Colonic mucosa (tissue), 4 donors: Measurements from ENCODE around the gene MAPK13. TPM values are rescaled to one million over a fixed set of nuclear protein-coding genes. Genes with fewer than 3 reads are reported as not detected.

ENCODE experiments used
- DNase-seq: peaks from one replicate; pipeline ENCODE4 v3.0.0-alpha.2; 2020
- H3K27ac ChIP-seq: fragments of 200-600 bp; one replicate; pipeline ENCODE4 v1.8.0; 2021
- H3K27me3 ChIP-seq: fragments of 200-600 bp; one replicate; pipeline ENCODE4 v1.8.0; 2021
- H3K36me3 ChIP-seq: fragments of 200-600 bp; one replicate; pipeline ENCODE4 v1.8.0; 2021
- H3K4me1 ChIP-seq: fragments of 200-600 bp; one replicate; pipeline ENCODE4 v1.8.0; 2021; ENCODE audit warnings: mild to moderate bottlenecking
- H3K4me3 ChIP-seq: fragments of 200-600 bp; one replicate; pipeline ENCODE4 v1.8.0; 2021
- H3K9ac ChIP-seq, 2 donors: one replicate each; pipeline ENCODE4 v1.7.0; 2013; ENCODE audit warnings: control low read depth in 2 of 2, low read depth in 2 of 2, low read length in 2 of 2
- H3K9me3 ChIP-seq: fragments of 200-600 bp; one replicate; pipeline ENCODE4 v1.8.0; 2021
- intact Hi-C: fragments of 100-400 bp; cut with DNase I; formaldehyde crosslinking; loops from one replicate; pipeline ENCODE4 v1.14.1; 2022
- total RNA-seq, 2 donors: library from RNA; stranded (reverse); fragmentation: NEBNext Ultra II Directional in 1 of 2; extraction: Animal tissue kit (Norgen Biotek cat#: 25700) in 1 of 2; gene quantifications; one replicate each; pipeline ENCODE4 v1.2.1, GENCODE V29; 2021
- TF ChIP-seq, protein P1 (sequence below): fragments of 200-600 bp; IDR thresholded peaks from one replicate; pipeline ENCODE4 v1.8.0; 2022; ENCODE audit warnings: antibody characterized with exemption, mild to moderate bottlenecking
- donor health status: healthy.
- donor health status: DM: no; HTN: no; CAD: no.
- donor health status: DM: no; HTN: no; CAD: no.

Gene MAPK13
- total RNA-seq, 2 donors from 2014 or later, result 166 to 186 TPM

GRCh38 chr6:36125575-36125974 is 4.7 kb upstream of the MAPK13 start:
- H3K36me3 ChIP-seq, result no peaks in the 10 kb centered on the region
- no peak overlapping the region for H3K9ac ChIP-seq
- H3K27me3 ChIP-seq, result no peaks in the 10 kb centered on the region
- no peak overlapping the region for H3K27ac ChIP-seq
- no peaks in the 10 kb centered on the region for H3K9me3 ChIP-seq
- no peak overlapping the region for H3K4me3 ChIP-seq
- DNase-seq, result no peak
- TF ChIP-seq, protein P1, sequence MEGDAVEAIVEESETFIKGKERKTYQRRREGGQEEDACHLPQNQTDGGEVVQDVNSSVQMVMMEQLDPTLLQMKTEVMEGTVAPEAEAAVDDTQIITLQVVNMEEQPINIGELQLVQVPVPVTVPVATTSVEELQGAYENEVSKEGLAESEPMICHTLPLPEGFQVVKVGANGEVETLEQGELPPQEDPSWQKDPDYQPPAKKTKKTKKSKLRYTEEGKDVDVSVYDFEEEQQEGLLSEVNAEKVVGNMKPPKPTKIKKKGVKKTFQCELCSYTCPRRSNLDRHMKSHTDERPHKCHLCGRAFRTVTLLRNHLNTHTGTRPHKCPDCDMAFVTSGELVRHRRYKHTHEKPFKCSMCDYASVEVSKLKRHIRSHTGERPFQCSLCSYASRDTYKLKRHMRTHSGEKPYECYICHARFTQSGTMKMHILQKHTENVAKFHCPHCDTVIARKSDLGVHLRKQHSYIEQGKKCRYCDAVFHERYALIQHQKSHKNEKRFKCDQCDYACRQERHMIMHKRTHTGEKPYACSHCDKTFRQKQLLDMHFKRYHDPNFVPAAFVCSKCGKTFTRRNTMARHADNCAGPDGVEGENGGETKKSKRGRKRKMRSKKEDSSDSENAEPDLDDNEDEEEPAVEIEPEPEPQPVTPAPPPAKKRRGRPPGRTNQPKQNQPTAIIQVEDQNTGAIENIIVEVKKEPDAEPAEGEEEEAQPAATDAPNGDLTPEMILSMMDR, result no peak
- intact Hi-C loops, result loop anchor here (10.0 kb wide), 1 partner anchor 179 kb away; no protein-coding TSS in a partner anchor
- peaks cover 4% of the 10 kb centered on the region for H3K4me1 ChIP-seq

DNA sequence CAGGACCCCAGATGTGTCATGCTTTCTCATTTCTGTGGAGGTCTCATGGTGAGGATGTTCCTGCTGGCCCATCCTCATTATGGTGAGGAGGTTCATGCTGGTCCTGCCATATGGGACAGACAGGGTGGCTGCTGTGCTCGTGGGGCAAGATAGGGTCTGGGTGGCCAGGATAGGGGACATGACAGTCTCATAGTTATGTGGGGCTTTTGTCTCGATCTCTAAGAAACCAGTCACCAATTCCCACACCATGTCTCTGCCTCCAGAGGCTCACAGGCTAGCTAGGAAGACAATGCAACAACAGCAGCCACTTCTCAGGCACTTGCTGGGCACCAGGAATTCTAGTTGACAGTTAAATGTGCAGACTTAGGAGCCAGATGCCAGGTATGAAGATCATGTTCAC is 4.2 kb upstream of the MAPK13 start:
- intact Hi-C loops, result loop anchor here (10.0 kb wide), 1 partner anchor 179 kb away; no protein-coding TSS in a partner anchor
- Histone ChIP-seq H3K36me3 (no peaks in the 10 kb centered on the region), H3K4me1 (peaks cover 4% of the 10 kb centered on the region), H3K27ac (no peak overlapping the region), H3K9ac (no peak overlapping the region), H3K4me3 (no peak overlapping the region), H3K9me3 (no peaks in the 10 kb centered on the region), H3K27me3 (no peaks in the 10 kb centered on the region)
- TF ChIP-seq, protein P1, result no peak
- no peak for DNase-seq

DNA sequence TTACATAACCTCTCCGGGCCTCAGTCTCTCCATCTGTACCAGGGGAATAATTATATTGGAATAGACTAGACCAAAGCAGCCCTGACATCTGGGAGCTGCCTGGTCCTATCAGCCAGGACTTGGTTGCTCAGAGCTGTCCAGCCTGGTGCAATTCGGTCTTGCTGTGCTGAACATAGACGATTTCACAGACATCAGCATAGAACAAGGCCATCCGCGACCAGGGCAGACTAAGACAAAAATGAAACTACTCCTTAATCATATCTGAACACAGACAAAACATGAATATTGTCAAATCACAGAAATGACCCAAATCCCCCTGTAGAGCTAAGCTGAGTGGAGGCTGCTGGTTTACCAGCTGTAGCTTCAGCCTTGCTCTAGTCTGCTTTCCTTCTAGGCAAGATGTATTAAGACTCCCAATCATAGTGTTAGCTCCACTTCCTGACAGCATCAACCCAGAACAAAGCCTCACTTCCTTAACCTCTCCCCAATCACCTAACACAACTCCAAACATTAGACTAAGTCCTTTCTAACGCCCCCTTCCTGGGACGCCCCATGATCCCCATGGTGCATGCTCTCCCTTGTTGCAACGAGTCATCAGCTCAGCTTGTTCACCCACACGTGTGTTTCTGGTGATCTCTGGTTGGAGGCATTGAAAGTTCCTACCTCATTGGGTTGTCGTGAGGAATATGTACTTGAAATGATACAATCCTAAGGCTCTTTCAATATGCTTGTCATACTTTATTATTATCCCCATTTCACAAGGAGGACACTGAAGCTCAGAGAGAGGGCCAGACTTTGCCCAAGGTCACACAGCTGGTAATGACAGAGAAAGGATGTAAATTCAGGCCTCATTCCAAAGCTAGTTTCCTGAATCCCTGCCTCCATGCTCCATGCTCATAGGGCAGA is 3.5 kb upstream of the MAPK13 start:
- Histone ChIP-seq H3K9ac (no peak overlapping the region), H3K27ac (no peak overlapping the region), H3K9me3 (no peaks in the 10 kb centered on the region), H3K27me3 (no peaks in the 10 kb centered on the region), H3K4me3 (no peak overlapping the region), H3K36me3 (no peaks in the 10 kb centered on the region), H3K4me1 (peaks cover under 1% of the 10 kb centered on the region)
- intact Hi-C loops, result loop anchor here (10.0 kb wide), 1 partner anchor 178 kb away; no protein-coding TSS in a partner anchor
- TF ChIP-seq, protein P1, result no peak
- no peak for DNase-seq

DNA sequence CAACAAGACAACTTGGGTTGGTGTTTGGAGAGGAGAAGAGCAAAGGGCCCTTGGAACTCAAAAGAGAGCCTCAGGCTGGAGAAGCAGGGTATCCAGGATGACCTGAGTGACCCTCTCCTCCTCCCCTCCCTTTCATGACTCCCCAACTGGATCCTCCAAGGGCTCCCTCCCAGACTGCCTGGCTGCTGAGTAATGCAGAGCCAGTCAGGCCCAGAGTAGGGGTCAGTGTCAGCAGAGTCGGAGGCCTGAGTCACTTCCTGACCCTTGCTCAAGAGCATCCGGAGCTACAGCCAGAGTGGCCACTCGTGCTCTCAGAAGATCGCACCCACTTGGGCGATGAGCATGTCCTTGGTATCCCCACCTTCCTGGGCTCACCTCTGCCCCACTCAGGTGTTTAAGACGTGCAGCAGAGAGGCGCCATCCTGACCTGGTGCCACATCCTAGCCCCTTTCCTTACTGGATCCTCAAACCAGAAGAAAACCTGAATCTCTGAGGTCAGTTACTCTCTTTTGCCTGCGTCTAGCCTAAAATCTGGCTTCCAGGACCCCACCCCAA is 2.8 kb upstream of the MAPK13 start:
- intact Hi-C loops, result loop anchor here (10.0 kb wide), 1 partner anchor 177 kb away; no protein-coding TSS in a partner anchor
- DNase-seq, result no peak
- H3K27me3 ChIP-seq, result no peaks in the 10 kb centered on the region
- no peak overlapping the region for H3K4me3 ChIP-seq
- no peak overlapping the region for H3K9ac ChIP-seq
- H3K4me1 ChIP-seq, result peaks cover 7% of the 10 kb centered on the region
- no peaks in the 10 kb centered on the region for H3K9me3 ChIP-seq
- no peaks in the 10 kb centered on the region for H3K36me3 ChIP-seq
- TF ChIP-seq, protein P1, result no peak
- H3K27ac ChIP-seq, result no peak overlapping the region

DNA sequence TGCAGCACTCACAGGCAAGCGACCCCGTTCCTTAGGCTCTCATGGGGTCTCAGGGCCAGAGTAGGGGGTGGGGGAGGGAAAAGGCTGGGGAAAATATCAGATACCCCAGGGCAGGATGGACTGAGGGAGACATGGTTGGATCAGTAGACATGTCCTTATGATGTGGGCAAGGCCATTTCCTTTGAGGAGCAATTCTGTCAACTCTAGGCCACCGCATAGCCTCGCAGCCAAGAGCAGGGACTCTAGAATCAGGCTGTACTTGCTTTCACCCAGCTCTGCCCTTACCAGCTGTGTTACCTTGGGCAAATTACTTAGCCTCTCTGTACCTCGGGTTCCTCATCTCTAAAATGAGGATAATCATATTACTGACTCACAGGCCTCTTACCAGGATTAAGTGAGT is 2.2 kb upstream of the MAPK13 start:
- DNase-seq, result no peak
- H3K27me3 ChIP-seq, result no peaks in the 10 kb centered on the region
- no peak overlapping the region for H3K27ac ChIP-seq
- no peaks in the 10 kb centered on the region for H3K9me3 ChIP-seq
- peak overlapping the region in 1 of 2 donors; percentile 23 for H3K9ac ChIP-seq
- peaks cover 8% of the 10 kb centered on the region for H3K4me1 ChIP-seq
- no peak overlapping the region for H3K4me3 ChIP-seq
- H3K36me3 ChIP-seq, result no peaks in the 10 kb centered on the region
- TF ChIP-seq, protein P1, result no peak
- intact Hi-C loops, result loop anchor here (10.0 kb wide), 1 partner anchor 177 kb away; no protein-coding TSS in a partner anchor
